GM21381 (cell line): ENCODE data around the gene TMEM184A.
A peak's percentile ranks its signal among the peaks of the same experiment; 100 is the strongest.

Source experiments
- ATAC-seq: cut with Tn5 transposase; IDR thresholded peaks from one replicate; pipeline ENCODE4 v1.9.1; 2021; ENCODE audit warnings: mild to moderate bottlenecking, moderate library complexity; ENCODE audit not compliant: unreplicated experiment

TMEM184A gene

DNA sequence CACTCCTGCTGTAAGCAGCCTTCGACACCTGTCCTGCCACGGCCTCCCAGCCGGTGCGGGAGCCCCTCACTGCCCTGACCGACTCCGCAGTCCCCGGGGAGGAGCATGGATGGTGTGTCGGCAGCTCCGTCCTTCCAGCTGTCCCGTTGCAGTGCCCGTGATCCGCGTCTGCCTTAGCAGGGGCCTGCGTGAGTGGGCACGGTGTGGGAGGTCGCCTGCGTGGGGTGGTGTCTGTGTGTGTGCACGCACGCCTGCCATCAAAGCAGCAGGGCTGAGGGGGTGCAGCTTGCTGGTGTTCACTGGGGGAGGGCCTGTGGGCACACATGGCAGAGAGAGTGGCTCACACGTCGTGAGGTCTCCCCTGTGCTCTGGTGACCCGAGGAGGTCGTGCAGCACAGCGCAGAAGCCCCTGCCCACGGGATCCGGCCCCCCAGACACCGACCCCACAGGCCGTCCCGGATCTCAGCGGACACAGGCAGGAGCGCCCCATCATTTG lies 15.2 kb downstream of the TMEM184A start:
- no peak for ATAC-seq

DNA sequence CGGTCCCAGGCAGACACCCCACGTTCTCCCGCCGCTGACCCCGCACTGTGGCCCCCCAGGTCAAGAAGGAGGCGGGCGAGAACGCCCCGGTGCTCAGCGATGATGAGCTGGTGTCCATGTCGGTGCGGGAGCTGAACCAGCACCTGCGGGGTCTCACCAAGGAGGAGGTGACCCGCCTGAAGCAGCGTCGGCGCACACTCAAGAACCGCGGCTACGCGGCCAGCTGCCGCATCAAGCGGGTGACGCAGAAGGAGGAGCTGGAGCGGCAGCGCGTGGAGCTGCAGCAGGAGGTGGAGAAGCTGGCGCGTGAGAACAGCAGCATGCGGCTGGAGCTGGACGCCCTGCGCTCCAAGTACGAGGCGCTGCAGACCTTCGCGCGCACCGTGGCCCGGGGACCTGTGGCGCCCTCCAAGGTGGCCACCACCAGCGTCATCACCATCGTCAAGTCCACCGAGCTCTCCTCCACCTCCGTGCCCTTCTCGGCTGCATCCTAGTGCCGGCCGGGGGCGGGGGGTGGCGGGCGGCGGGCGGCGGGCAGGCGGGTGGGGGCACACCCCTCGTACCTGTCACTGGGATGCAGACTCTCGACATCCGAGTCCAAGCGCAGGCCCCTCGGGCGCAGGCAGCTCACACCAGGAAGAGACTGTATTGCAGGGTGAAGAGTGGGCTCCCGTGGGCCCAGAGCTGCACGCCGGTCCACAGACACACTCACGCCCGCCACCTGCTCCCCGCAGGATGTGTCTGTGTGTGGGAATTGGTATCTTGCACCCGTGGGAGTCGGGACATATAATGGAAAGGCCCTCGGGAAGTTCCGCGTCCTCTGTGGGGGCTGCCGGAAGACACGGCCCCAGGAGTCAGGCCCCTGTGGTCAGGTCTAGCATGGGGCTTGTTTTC lies 15.9 kb downstream of the TMEM184A start:
- no peak for ATAC-seq

DNA sequence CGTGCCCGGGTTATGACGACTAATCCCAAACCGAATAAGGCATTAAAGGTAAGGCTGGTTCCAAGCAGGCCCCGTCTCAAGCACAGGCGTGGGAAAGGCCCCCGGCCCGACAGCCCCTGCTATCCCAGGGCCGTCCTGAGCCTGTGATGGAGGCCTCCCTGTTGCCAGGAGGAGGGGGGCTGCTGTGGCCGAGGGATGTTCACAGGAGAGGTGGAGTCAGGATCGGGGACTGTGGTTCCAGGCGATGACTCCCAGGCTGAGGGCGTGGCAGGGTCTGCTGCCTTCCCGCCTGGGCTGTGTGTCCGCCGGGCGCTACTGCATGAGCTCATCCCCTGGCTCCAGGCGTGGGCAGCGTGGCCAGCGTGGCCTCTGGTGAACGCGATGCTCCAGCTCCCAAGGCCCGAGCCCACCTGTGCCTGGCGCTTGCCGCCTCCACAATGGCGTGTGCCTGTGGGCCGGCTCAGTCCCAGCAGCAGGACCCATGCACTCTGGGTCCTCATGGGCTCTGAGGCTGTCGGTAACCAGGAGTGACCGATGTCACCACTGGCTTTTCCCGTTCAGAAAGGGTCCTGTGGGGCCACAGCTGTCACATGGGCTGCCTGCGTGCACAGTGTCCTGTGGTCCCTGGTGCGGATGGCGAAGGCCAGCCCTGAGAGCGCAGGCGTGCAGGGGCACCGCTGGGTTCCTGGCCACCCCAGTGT lies 16.7 kb downstream of the TMEM184A start:
- ATAC-seq = no peak

DNA sequence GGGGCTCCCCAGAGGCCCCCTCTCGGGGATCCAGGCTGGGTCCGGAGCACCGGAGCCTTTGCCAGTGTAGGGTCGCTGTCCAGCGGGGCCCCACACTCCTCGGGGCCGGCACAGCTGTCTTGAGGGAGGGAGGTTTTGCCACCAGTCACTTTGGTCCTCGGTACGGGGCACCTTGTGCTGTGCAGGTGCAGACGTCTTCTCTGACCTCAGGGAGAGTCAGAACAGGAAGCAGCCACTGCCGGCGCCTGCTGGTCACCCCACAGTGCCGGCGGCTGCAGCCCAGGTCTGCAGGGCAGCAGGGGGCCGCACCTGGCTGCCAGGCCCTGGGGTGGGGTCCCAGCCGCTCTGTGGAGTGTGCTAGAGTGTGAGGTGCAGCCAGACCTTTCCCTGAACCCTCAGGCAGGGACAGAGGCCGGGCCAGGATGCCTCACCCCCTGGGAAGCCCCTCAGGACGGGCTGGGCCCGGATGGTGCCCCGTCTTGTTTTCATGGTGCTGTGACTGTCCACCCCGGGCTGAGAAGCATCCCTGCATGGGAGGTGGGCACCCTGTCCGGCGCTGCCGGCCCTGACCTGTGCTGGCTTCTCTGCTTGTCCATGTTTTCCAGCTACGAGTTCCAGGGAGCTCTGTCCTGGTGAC lies 17.3 kb downstream of the TMEM184A start:
- no peak for ATAC-seq

DNA sequence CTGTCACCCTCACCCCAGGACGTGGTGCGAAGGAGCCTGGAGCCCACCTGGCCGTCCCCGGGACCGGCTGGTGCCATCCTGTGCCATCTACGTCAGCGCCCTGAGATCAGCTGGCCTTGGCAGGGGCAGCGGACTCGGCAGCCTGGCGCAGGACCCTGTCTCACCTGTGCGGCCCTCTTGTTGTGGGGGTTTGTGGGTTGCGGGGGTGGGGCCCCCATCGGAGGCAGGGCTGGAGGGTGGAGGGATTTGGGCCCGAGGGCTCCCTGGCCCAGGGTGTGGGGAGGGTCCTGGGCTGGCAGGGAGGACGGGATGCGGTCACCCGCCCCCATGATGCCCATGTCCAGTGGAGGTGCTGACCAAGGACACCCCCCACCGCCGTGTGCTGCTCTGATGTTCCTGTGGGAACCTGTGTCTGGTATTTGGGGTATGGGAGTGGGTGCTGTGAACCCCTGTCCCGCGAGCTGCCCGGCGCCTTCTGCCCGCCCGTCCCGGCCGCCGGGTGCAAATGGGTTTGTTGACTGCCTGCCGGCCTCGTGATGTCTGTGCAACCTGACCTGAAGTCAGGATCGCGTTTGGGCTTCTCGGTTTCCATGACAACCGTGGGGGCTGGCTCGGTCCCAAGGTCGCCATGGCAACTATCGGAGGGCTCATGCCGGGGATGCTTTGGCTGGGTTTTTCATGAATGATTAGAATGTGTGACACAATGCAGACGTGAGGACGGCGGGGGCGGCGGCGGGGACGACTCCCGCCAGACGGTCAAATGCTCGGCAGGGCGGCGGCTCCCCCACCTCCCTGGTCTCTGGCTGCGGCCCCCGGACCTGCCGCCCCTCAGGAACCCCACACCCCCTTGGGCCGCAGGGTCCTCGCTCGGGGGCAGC lies 18.2 kb downstream of the TMEM184A start:
- no peak for ATAC-seq

DNA sequence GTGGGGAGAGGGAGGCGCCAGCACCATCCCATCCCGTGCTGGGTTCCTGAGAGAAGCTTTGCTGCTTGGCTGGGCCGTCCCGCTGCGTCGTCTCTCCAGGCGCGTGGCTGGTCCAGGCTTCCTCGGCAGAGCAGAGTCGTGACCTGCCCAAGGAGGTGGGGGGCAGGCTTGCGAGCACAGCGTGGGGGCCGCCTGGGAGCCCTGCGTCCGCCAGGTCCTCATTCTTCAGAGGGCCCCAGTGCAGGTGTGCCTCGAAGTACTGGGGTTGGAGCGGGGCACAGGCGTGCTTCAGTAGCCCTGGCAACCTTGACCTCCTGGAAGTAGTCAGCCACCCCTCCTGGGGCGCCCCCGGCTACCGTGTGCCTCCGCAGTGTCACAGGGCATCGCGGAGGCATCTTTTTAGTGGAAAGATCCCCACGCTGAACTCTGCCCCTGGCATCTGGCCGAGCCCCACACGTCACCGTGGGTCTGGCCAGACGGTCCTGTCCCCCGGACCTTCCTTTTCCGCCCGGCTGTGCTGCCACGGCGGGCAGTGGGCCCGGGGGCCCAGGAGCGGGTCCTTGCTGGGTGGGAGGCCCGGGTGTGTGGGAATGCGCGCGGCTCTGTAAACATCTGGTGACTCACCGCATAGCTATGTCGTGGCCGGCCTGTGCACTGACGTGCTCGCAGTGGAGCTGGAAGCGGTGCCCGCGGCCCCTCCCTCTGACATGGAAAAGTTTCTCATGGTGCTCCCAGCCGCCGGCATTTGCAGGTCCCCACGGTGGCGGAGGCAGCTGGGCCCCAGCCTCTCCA lies 19.1 kb downstream of the TMEM184A start:
- ATAC-seq = no peak

DNA sequence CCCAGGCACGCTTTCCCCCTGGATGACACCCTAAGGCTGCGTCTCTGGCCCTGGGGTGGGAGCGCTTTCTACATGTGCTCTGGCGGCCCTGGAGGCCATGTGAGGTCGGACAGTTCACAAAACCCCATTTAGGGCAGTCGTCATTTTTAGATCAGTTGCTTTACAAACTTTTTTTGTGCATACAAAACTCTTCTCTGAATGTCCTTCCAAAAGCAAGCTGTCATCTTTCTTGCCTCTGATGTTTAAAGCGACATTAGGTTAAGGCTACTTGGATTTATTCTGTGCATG lies 19.6 kb downstream of the TMEM184A start:
- ATAC-seq = no peak

- ATAC-seq = no peak
These were observed 20.1 kb downstream of the TMEM184A start for GRCh38 chr7:1535701-1536454.

- ATAC-seq = no peak
These were observed 20.9 kb downstream of the TMEM184A start for GRCh38 chr7:1535100-1535458.

GRCh38 chr7:1534330-1535099 lies 21.5 kb downstream of the TMEM184A start:
- ATAC-seq = no peak

DNA sequence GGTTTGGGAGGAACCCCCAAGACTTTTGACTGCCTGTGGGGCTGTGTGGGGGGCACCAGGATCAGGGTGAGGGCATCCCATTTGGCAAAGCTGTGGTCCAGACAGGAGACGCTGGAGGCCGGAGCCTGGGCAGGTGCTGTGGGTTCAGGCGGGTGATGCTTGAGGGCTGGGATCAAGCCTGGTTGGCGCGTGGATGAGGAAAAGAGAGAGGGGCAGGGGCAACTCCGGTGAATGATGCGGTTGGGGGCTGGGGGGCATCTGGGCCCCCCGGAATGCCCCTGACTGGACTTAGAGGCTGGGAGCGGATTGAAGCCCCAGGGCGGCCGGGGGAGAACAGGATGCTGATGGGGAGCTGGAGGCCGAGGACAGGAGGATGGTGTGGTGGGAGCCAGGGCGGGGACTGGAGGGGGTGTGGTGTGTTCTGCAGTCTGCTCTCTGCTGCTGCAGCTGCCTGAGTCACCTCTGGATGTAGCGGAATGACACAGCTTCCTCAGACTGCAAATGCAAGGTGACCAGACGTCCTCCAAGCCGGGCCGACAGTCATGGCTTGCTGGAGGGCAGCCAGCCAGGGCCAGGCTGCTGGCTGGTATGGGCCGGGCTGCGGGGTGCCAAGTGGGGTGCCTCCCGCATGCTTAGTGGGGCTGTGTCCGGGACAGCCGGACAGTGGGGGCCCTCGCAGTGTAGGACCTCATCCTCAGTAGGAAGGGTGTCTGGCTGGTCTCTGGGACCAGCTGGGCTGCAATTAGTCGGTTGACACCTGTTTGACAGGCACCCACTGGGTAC lies 22.3 kb downstream of the TMEM184A start:
- no peak for ATAC-seq

GRCh38 chr7:1533255-1533546 lies 22.8 kb downstream of the TMEM184A start:
- no peak for ATAC-seq

GRCh38 chr7:1532456-1533254 lies 23.4 kb downstream of the TMEM184A start:
- no peak for ATAC-seq

DNA sequence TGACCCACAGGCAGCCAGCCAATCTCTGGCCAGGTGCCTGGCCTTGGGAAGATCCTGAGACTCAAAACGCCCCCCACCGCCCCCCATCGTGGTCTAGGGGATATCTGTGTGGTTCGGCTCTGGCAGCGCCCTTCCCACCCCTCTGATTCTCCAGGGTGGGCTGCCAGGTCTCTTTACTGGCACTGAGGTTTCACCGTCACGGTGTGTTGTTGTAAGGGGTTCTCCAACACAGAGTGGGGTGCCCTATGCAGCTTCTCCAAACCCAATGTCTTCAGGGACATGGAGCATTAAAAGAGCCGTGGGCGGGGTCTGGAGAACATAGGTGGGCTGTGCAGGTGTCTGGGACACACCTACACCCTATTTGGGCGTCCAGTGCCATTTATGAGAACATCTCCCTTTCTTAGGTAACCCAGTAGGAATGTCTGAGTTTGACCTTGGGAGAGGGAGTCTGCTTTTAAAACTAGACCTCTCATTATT lies 24.0 kb downstream of the TMEM184A start:
- ATAC-seq = no peak

- peak; percentile 9 for ATAC-seq
These were observed 24.6 kb downstream of the TMEM184A start for GRCh38 chr7:1531263-1531978.

DNA sequence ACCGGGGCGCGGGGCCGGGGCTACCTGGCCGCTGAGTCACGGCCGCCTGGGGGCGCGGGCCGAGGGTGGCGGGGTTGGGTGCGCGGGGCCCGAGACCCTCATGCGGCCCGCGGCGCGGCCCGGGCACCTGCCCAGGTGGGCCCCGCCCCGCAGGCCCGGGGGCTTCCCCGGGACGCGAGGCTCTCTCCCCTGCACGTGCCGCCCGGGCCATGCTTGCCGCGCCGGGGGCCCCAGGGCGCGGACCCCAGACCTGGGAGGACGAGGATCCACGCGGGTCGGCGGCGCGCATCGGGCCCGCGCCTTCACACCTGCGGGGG lies 25.1 kb downstream of the TMEM184A start:
- ATAC-seq = peak; percentile 21
